Measurements from ENCODE around the gene VPS13D. TPM values are rescaled to one million over a fixed set of nuclear protein-coding genes. Genes with fewer than 3 reads are reported as not detected.

Gene VPS13D
- total RNA-seq, 1 experiment from 2014 or later = 30.7 TPM

- CTCF ChIA-PET = no interaction called here
- TF ChIP-seq EZH2 (IDR thresholded peaks at IDR 0.05; ENCODE audit: low read length, unreplicated experiment) (no peak), EZH2phosphoT487 (IDR thresholded peaks at IDR 0.05; ENCODE audit: borderline replicate concordance, low read length) (no peak)
- TF ChIP-seq, protein P1, sequence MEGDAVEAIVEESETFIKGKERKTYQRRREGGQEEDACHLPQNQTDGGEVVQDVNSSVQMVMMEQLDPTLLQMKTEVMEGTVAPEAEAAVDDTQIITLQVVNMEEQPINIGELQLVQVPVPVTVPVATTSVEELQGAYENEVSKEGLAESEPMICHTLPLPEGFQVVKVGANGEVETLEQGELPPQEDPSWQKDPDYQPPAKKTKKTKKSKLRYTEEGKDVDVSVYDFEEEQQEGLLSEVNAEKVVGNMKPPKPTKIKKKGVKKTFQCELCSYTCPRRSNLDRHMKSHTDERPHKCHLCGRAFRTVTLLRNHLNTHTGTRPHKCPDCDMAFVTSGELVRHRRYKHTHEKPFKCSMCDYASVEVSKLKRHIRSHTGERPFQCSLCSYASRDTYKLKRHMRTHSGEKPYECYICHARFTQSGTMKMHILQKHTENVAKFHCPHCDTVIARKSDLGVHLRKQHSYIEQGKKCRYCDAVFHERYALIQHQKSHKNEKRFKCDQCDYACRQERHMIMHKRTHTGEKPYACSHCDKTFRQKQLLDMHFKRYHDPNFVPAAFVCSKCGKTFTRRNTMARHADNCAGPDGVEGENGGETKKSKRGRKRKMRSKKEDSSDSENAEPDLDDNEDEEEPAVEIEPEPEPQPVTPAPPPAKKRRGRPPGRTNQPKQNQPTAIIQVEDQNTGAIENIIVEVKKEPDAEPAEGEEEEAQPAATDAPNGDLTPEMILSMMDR (conservative IDR thresholded peaks at IDR 0.05; ENCODE audit: low read depth, low read length) = no peak
- Histone ChIP-seq H2AFZ (ENCODE audit: low read length) (no peak overlapping the region), H3K4me2 (ENCODE audit: low read length) (no peak overlapping the region), H3K9me3 (ENCODE audit: low read length) (no peaks in the 10 kb centered on the region), H3K9ac (ENCODE audit: low read length) (no peak overlapping the region), H3K27me3 (ENCODE audit: low read length) (no peaks in the 10 kb centered on the region), H3K27ac (ENCODE audit: low read length) (no peak overlapping the region), H4K20me1 (ENCODE audit: low read length) (no peaks in the 10 kb centered on the region), H3K36me3 (ENCODE audit: low read depth, low read length) (no peaks in the 10 kb centered on the region), H3K79me2 (ENCODE audit: low read length) (no peaks in the 10 kb centered on the region), H3F3A (ENCODE audit: low read length, unreplicated experiment) (no peaks in the 10 kb centered on the region), H3K9me2 (replicated peaks; ENCODE audit: low read length) (no peaks in the 10 kb centered on the region), H3K4me3 (ENCODE audit: low read length) (no peak overlapping the region), H3K4me1 (ENCODE audit: insufficient read depth, low read length) (peaks cover 3% of the 10 kb centered on the region; the same call in 1 of the 2 replicates)
- BruUV-seq (replicated peaks) = no TSS peak
- intact Hi-C loops (cut with micrococcal nuclease) = no loop called here
- ATAC-seq (no peak), DNase-seq (no peak)
- POLR2A ChIA-PET (ENCODE audit: unreplicated experiment) = no interaction called here
Observed at GRCh38 chr1:12180903-12181302, 48.9 kb upstream of the VPS13D start.

DNA sequence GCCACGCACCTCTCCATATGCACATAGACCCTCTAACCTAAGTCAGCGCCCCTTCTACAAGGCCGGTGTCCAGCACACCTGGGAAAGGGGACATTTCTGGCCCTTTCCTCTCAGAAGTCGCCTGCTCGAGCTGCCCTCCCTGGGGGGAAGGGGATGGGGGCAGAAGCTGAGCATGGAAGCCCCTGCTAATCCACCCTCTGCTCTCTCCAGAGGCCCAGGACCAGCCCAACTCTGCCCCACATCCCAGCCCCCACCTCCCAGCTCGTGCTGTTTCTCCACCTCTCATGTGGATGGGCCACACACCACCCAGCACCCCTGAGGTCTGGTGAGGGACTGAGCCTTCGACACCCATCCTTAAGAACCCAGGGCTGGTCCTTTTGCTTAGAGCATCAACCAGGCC lies 48.3 kb upstream of the VPS13D start:
- no peak overlapping the region for H3K4me3 ChIP-seq (ENCODE audit: low read length)
- POLR2A ChIA-PET (ENCODE audit: unreplicated experiment) = interaction anchor here (0.5 kb wide), 1 partner anchor 114 kb away, joined by 3 read pairs; no protein-coding TSS in a partner anchor
- intact Hi-C loops (cut with micrococcal nuclease) = no loop called here
- no peaks in the 10 kb centered on the region for H3K9me3 ChIP-seq (ENCODE audit: low read length)
- H3F3A ChIP-seq (ENCODE audit: low read length, unreplicated experiment) = no peaks in the 10 kb centered on the region
- no peak overlapping the region for H3K27ac ChIP-seq (ENCODE audit: low read length)
- H3K4me1 ChIP-seq (ENCODE audit: insufficient read depth, low read length) = peaks cover 3% of the 10 kb centered on the region; the same call in 1 of the 2 replicates
- ATAC-seq (no peak), DNase-seq (no peak)
- no peaks in the 10 kb centered on the region for H4K20me1 ChIP-seq (ENCODE audit: low read length)
- H3K79me2 ChIP-seq (ENCODE audit: low read length) = no peaks in the 10 kb centered on the region
- H3K9ac ChIP-seq (ENCODE audit: low read length) = no peak overlapping the region
- no peaks in the 10 kb centered on the region for H3K9me2 ChIP-seq (replicated peaks; ENCODE audit: low read length)
- no peaks in the 10 kb centered on the region for H3K27me3 ChIP-seq (ENCODE audit: low read length)
- H2AFZ ChIP-seq (ENCODE audit: low read length) = no peak overlapping the region
- CTCF ChIA-PET = no interaction called here
- BruUV-seq (replicated peaks) = no TSS peak
- no peaks in the 10 kb centered on the region for H3K36me3 ChIP-seq (ENCODE audit: low read depth, low read length)
- H3K4me2 ChIP-seq (ENCODE audit: low read length) = no peak overlapping the region
- TF ChIP-seq, protein P1 (conservative IDR thresholded peaks at IDR 0.05; ENCODE audit: low read depth, low read length) = no peak

- ATAC-seq (no peak), DNase-seq (no peak)
- CTCF ChIA-PET = no interaction called here
- intact Hi-C loops (cut with micrococcal nuclease) = no loop called here
- Histone ChIP-seq H3F3A (ENCODE audit: low read length, unreplicated experiment) (no peaks in the 10 kb centered on the region), H3K36me3 (ENCODE audit: low read depth, low read length) (no peaks in the 10 kb centered on the region), H2AFZ (ENCODE audit: low read length) (no peak overlapping the region), H3K79me2 (ENCODE audit: low read length) (no peaks in the 10 kb centered on the region), H3K4me1 (ENCODE audit: insufficient read depth, low read length) (peaks cover 3% of the 10 kb centered on the region; the same call in 1 of the 2 replicates), H3K9me2 (replicated peaks; ENCODE audit: low read length) (no peaks in the 10 kb centered on the region), H4K20me1 (ENCODE audit: low read length) (no peaks in the 10 kb centered on the region), H3K4me3 (ENCODE audit: low read length) (no peak overlapping the region), H3K9me3 (ENCODE audit: low read length) (no peaks in the 10 kb centered on the region), H3K4me2 (ENCODE audit: low read length) (no peak overlapping the region), H3K9ac (ENCODE audit: low read length) (no peak overlapping the region), H3K27ac (ENCODE audit: low read length) (no peak overlapping the region), H3K27me3 (ENCODE audit: low read length) (no peaks in the 10 kb centered on the region)
- BruUV-seq (replicated peaks) = no TSS peak
- POLR2A ChIA-PET (ENCODE audit: unreplicated experiment) = no interaction called here
- TF ChIP-seq, protein P1 (conservative IDR thresholded peaks at IDR 0.05; ENCODE audit: low read depth, low read length) = no peak
- TF ChIP-seq EZH2 (IDR thresholded peaks at IDR 0.05; ENCODE audit: low read length, unreplicated experiment) (no peak), EZH2phosphoT487 (IDR thresholded peaks at IDR 0.05; ENCODE audit: borderline replicate concordance, low read length) (no peak)
Observed at GRCh38 chr1:12182410-12182984, 47.3 kb upstream of the VPS13D start.

Measured in PC-3 (cell line).